Ishikawa (cell line): ENCODE data around the gene DCAF8.
A peak's percentile ranks its signal among the peaks of the same experiment; 100 is the strongest.

ENCODE experiments used
- CEBPB ChIP-seq: IDR thresholded peaks from 2 replicates; pipeline ENCODE4 v1.6.1; 2012
- CREB1 ChIP-seq: IDR thresholded peaks from 2 replicates; pipeline ENCODE4 v1.6.1; 2012; ENCODE audit warnings: low read depth
- EGR1 ChIP-seq: IDR thresholded peaks from 2 replicates; pipeline ENCODE4 v1.6.1; 2012
- EP300 ChIP-seq: IDR thresholded peaks from 2 replicates; pipeline ENCODE4 v1.6.1; 2012; ENCODE audit warnings: borderline replicate concordance
- FOXM1 ChIP-seq: IDR thresholded peaks from 2 replicates; pipeline ENCODE4 v1.6.1; 2012; ENCODE audit warnings: low read depth, borderline replicate concordance
- MAX ChIP-seq: IDR thresholded peaks from 2 replicates; pipeline ENCODE4 v1.6.1; 2012
- NFIC ChIP-seq: IDR thresholded peaks from 2 replicates; pipeline ENCODE4 v1.6.1; 2012
- RAD21 ChIP-seq: IDR thresholded peaks from 2 replicates; pipeline ENCODE4 v1.6.1; 2012; ENCODE audit warnings: low read depth
- REST ChIP-seq: IDR thresholded peaks from 2 replicates; pipeline ENCODE4 v1.6.1; 2012; ENCODE audit warnings: low read depth, mild to moderate bottlenecking
- TAF1 ChIP-seq: IDR thresholded peaks from 2 replicates; pipeline ENCODE4 v1.6.1; 2012; ENCODE audit warnings: low read depth, mild to moderate bottlenecking
- TCF12 ChIP-seq: IDR thresholded peaks from 2 replicates; pipeline ENCODE4 v1.6.1; 2012; ENCODE audit warnings: low read depth
- TEAD4 ChIP-seq: IDR thresholded peaks from 2 replicates; pipeline ENCODE4 v1.6.1; 2012
- USF1 ChIP-seq: IDR thresholded peaks from 2 replicates; pipeline ENCODE4 v1.6.1; 2012
- YY1 ChIP-seq: IDR thresholded peaks from 2 replicates; pipeline ENCODE4 v1.6.1; 2012; ENCODE audit warnings: low read depth
- ZBTB7A ChIP-seq: IDR thresholded peaks from 2 replicates; pipeline ENCODE4 v1.6.1; 2012; ENCODE audit warnings: low read depth

The DCAF8 gene

GRCh38 chr1:160168016-160168415, 94.3 kb downstream of the DCAF8 start:
- TF ChIP-seq CREB1 (no peak), NFIC (peak; percentile 69)

GRCh38 chr1:160167580-160167979, 94.8 kb downstream of the DCAF8 start:
- TF ChIP-seq YY1: no peak
- no peak for TF ChIP-seq CREB1
- TF ChIP-seq EP300: no peak
- TF ChIP-seq TEAD4: no peak
- TF ChIP-seq MAX: no peak
- TF ChIP-seq NFIC: no peak
- no peak for TF ChIP-seq EGR1
- no peak for TF ChIP-seq TCF12
- no peak for TF ChIP-seq TAF1
- TF ChIP-seq RAD21: no peak
- TF ChIP-seq USF1: no peak
- TF ChIP-seq FOXM1: no peak
- no peak for TF ChIP-seq CEBPB
- no peak for TF ChIP-seq ZBTB7A
- no peak for TF ChIP-seq REST

GRCh38 chr1:160167056-160167455, 95.3 kb downstream of the DCAF8 start:
- TF ChIP-seq ZBTB7A (no peak), YY1 (no peak), CREB1 (no peak), EGR1 (no peak), MAX (no peak), TCF12 (no peak), FOXM1 (no peak), NFIC (no peak), REST (no peak), USF1 (no peak)

GRCh38 chr1:160166166-160166868, 96.0 kb downstream of the DCAF8 start:
- TF ChIP-seq FOXM1: no peak
- TF ChIP-seq USF1: no peak
- no peak for TF ChIP-seq REST
- no peak for TF ChIP-seq MAX
- no peak for TF ChIP-seq YY1
- no peak for TF ChIP-seq ZBTB7A
- no peak for TF ChIP-seq RAD21
- TF ChIP-seq EP300: no peak
- no peak for TF ChIP-seq TCF12
- TF ChIP-seq EGR1: no peak
- TF ChIP-seq CREB1: no peak
- TF ChIP-seq TEAD4: no peak
